ENCODE measurements around the gene DHRS3.

- no peak for TF ChIP-seq POLR2AphosphoS5 (IDR thresholded peaks at IDR 0.05; ENCODE audit: low read depth, low read length)
- TF ChIP-seq, protein P1, sequence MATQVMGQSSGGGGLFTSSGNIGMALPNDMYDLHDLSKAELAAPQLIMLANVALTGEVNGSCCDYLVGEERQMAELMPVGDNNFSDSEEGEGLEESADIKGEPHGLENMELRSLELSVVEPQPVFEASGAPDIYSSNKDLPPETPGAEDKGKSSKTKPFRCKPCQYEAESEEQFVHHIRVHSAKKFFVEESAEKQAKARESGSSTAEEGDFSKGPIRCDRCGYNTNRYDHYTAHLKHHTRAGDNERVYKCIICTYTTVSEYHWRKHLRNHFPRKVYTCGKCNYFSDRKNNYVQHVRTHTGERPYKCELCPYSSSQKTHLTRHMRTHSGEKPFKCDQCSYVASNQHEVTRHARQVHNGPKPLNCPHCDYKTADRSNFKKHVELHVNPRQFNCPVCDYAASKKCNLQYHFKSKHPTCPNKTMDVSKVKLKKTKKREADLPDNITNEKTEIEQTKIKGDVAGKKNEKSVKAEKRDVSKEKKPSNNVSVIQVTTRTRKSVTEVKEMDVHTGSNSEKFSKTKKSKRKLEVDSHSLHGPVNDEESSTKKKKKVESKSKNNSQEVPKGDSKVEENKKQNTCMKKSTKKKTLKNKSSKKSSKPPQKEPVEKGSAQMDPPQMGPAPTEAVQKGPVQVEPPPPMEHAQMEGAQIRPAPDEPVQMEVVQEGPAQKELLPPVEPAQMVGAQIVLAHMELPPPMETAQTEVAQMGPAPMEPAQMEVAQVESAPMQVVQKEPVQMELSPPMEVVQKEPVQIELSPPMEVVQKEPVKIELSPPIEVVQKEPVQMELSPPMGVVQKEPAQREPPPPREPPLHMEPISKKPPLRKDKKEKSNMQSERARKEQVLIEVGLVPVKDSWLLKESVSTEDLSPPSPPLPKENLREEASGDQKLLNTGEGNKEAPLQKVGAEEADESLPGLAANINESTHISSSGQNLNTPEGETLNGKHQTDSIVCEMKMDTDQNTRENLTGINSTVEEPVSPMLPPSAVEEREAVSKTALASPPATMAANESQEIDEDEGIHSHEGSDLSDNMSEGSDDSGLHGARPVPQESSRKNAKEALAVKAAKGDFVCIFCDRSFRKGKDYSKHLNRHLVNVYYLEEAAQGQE (IDR thresholded peaks at IDR 0.05; ENCODE audit: insufficient read depth in 1 of 2, low read depth in 2 of 2, low read length in 2 of 2), result no peak
Observed at GRCh38 chr1:12537294-12537693, 80.7 kb downstream of the DHRS3 start.
